ENCODE results near the gene SH3GL2.
"Not testable (repeated sequence)": the region's sequence is repeated elsewhere in the genome, so short reads cannot be mapped to it uniquely, and the experiment has no call there.

The SH3GL2 gene

GRCh38 chr9:17760250-17760649, 181.4 kb downstream of the SH3GL2 start:
- no peak for DNase-seq

GRCh38 chr9:17761984-17762676, 183.3 kb downstream of the SH3GL2 start:
- DNase-seq, result no peak

- DNase-seq, result no peak
These were observed 185.4 kb downstream of the SH3GL2 start for GRCh38 chr9:17764306-17764705.

GRCh38 chr9:17765131-17765530, 186.3 kb downstream of the SH3GL2 start:
- DNase-seq, result not testable (repeated sequence)

- no peak for DNase-seq
These were observed 193.4 kb downstream of the SH3GL2 start for GRCh38 chr9:17772223-17772622.

DNA sequence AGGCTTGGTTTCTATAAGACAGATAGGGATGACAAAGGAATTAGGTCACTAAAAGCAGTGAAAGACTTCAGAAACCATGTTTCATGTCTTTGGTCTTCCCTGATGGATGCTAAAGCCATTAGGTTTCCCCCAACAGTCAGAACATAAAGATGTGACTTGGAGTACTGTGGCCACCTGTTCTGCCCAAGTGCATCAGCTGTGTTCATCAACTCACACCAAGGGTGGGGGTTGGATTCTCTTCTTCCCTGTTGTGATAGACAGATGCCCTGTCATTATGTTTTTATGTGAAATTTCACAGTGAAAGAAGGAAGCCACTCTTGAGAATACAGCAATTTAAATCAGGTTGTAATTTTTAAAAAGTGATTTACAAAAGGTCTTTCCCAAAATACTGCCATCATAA, 196.8 kb downstream of the SH3GL2 start:
- DNase-seq, result peak; percentile 7

DNA sequence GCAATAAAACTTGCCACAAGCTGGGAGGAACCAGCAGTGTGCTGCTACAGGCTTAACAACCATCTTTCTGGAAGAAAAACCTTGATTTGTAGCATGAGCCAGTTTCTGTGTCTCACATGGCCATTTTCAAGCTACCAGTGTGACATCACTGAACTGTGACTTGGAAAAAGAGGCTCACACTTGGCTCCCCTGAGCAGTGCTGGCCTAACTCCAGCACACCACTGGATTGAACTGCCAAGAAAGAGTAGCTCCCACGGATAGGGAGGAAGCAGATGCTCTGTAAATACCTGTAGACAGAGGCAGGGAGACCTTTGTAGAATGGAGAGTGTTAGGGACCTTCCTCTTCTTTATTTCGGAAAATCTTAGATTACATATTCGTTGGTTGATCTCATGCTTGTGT, 197.9 kb downstream of the SH3GL2 start:
- DNase-seq, result no peak

DNA sequence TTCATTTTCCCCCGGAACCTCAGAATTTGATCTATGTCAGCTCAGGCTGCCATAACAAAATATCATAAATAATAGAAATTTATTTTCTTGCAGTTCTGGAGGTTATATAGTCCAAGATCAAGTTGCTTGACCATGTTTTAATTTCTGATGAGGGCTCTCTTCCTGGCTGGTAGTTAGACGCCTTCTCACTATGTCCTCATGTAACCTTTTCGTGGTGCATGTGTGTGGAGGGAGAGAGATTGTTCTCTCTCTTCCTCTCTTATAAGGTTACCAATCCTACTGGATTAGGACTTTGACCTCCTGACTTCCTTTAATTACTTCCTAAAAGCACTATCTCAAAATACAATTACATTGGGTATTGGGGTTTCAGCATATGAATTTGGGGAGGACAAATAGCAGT, 198.6 kb downstream of the SH3GL2 start:
- no peak for DNase-seq

- no peak for DNase-seq
These were observed 203.7 kb downstream of the SH3GL2 start for GRCh38 chr9:17782430-17783149.

GRCh38 chr9:17783227-17783626, 204.4 kb downstream of the SH3GL2 start:
- DNase-seq, result no peak

DNA sequence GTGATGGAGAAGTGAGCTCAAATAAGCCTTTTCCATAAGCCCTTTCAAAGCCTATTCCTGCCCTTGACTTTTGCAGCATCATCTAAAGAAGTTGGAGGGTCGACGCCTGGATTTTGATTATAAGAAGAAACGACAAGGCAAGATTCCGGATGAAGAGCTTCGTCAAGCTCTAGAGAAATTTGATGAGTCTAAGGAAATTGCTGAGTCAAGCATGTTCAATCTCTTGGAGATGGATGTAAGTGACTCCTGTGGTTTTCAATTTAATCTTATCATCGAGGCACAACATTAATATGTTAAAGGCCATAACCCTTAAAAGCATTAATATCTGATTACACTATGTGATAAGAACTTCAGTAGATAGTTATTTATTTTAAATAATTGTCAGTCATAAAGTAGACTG, 210.4 kb downstream of the SH3GL2 start:
- DNase-seq, result no peak

DNA sequence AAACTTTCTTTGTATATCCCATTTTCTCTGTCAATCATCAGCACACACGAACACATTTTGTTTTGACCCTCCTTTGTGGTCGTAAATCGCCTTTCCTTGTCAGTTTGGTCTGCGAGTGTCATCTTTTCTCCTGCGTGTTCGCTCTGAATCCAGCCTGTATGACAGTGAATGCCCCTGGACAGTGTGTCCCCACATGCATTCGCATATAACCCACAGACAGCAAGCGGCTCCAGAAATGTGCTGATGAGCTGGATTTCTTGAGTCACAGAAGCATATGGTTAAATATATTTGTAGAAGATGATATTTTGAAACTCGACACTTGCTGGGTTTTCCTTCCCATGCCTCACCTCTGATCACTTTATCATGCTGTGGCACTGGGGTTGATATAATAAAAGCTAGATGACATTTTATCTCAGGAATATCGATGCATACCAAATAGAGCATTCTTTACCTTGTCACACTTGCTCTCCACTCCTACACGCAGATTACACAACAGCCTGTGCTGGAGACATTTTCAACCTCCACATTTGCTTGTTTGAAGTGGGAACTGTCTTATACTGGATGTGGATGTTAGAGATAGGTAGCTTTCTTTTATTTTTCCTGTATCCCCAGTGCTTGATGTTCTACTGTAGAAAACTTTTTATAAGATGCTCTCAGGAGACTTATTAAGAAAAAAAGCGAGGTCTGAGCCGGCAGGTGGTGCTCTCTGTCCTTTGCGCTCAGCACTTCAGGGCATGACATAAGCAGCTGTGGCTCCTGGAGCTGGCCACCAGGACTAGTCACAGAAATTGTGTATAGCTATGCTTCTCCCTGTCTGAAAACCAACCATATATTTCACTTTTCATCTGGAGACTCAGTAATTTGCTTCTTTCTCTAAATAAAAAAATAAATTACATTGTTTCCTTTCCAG, 215.1 kb downstream of the SH3GL2 start:
- DNase-seq, result no peak

GRCh38 chr9:17795744-17796143, 216.9 kb downstream of the SH3GL2 start:
- DNase-seq, result no peak

GRCh38 chr9:17799369-17799768, 220.5 kb downstream of the SH3GL2 start:
- DNase-seq, result no peak

DNA sequence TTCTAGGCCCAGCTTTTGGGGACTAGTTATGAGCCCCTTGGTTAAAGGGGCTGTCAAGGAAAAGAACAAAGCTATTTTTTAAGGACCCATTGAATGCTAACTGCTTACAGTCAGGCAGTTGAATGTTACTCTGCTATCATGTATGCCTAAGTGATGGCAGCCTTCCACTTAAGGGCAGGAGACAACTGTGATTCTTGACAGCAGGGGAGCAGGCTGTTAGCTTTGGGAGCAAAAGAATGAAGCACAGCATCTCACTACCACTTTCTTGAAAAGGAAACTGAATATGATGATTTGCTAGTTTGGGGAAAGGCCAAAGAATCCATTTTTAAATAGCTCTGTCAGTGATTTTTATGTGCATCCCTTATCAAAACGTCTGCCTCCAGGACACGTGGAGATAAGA, 221.6 kb downstream of the SH3GL2 start:
- no peak for DNase-seq

GRCh38 chr9:17802249-17802857, 223.5 kb downstream of the SH3GL2 start:
- no peak for DNase-seq

DNA sequence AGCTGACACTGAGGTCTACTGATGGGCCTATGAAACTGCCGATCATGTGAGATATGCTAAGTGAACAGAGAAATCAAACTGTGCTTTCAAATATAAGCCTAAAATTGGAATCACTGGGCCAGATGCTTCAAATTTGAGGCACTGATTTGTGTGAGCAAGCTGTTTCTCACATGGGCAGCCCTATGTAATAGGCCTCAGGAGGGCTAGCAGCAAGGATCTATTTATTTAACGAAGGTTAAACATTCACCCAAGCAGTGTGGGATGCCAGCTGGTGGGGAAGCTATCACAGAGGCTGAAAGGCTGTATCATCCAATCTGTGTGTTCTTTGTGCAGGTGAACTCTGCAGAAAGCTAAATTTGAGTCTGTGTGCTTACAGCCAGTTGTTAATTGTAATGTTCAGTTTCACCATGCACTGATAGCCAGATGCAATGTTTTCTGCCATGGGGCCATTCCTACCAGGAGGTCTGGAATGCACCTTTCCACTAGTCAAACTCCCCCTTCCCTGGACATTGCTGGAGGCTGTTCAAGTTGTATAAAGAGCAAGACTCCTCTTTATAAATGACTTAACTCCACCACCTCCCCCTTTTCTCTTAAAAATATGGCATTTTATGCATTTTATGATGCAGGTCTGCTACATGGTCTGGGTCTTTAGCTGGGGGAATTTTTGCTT, 228.9 kb downstream of the SH3GL2 start:
- DNase-seq, result no peak

DNA sequence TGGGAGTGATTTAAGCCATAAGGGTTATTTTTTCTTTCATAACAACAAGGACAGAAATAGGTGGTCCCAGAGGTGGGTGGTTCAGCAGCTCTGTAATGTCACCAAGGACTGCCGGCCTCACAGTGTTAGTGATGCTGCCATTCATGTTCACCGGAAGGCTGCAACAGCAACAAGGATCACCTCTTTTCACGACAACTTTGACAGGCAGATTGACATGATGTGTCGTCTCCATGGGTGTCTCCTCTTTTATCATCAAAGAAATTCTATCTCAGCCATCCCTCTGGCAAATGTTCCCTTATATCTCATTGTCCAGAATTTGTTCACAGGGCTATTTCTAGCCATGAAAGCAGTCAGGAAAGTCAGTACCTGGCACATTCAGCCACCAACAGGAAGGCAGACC, 231.5 kb downstream of the SH3GL2 start:
- no peak for DNase-seq

GRCh38 chr9:17810728-17811571, 232.1 kb downstream of the SH3GL2 start:
- DNase-seq, result peak; percentile 63

DNA sequence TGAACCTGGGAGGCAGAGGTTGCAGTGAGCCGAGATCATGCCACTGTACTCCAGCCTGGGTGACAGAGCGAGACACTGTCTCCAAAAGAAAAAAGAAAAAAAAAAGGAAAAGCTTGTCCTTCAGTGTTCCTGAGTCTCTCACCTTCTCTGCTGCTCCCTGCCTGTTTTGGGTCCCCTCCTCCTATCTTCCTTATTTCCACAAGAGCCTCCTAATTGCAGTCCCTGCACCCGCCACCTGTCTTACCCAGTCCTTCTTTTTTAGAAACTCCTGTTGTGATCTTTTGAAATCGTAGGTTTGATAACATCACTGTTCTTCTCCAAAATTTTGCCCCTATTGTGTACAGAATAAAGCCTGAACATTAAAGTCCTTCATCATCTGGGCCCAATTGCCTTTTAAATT, 234.9 kb downstream of the SH3GL2 start:
- DNase-seq, result no peak

- no peak for DNase-seq
These were observed 237.7 kb downstream of the SH3GL2 start for GRCh38 chr9:17816431-17817027.

Data from retina (tissue), 1 donor.